PFSK-1 (cell line): ENCODE data around the gene DLL1.

Source experiments
- FOXP2 ChIP-seq: optimal IDR thresholded peaks from 2 replicates; pipeline ENCODE3; 2011; ENCODE audit warnings: borderline replicate concordance, control low read depth, inconsistent platforms; ENCODE audit not compliant: insufficient read depth; ENCODE audit errors: extremely low read length, extremely low read depth
- POLR2AphosphoS5 ChIP-seq: IDR thresholded peaks from 2 replicates; pipeline ENCODE4 v1.6.1; 2012; ENCODE audit warnings: low read depth, mild to moderate bottlenecking, control low read depth, low read length, moderate library complexity
- REST ChIP-seq, 2 experiments: IDR thresholded peaks; 2 replicates each; pipeline versions ENCODE4 v1.6.1 to v1.8.0; 2011 to 2012; ENCODE audit warnings: low read depth in 2 of 2, low read length in 2 of 2, control low read depth in 1 of 2, inconsistent platforms in 1 of 2, mild to moderate bottlenecking in 1 of 2, moderate library complexity in 1 of 2; ENCODE audit not compliant: insufficient read depth in 1 of 2
- SIN3A ChIP-seq: IDR thresholded peaks from 2 replicates; pipeline ENCODE4 v1.6.1; 2012; ENCODE audit warnings: mild to moderate bottlenecking, low read length, moderate library complexity, borderline replicate concordance; ENCODE audit not compliant: insufficient read depth
- TAF1 ChIP-seq: IDR thresholded peaks from 2 replicates; pipeline ENCODE4 v1.6.1; 2012; ENCODE audit warnings: low read length, control low read depth, borderline replicate concordance; ENCODE audit not compliant: insufficient read depth

Gene DLL1

GRCh38 chr6:170255426-170256125 is 35.3 kb downstream of the DLL1 start:
- TF ChIP-seq REST (IDR thresholded peaks at IDR 0.05; ENCODE audit: insufficient read depth in 1 of 2, low read depth in 2 of 2, low read length in 2 of 2) (no peak), FOXP2 (no peak), TAF1 (no peak), POLR2AphosphoS5 (no peak), SIN3A (no peak)

- TF ChIP-seq POLR2AphosphoS5: no peak
- TF ChIP-seq FOXP2: no peak
- no peak for TF ChIP-seq SIN3A
- TF ChIP-seq REST (IDR thresholded peaks at IDR 0.05; ENCODE audit: insufficient read depth in 1 of 2, low read depth in 2 of 2, low read length in 2 of 2): no peak
- no peak for TF ChIP-seq TAF1
These were observed 36.3 kb downstream of the DLL1 start for GRCh38 chr6:170254315-170255213.

GRCh38 chr6:170253910-170254269 is 37.0 kb downstream of the DLL1 start:
- TF ChIP-seq POLR2AphosphoS5 (no peak), SIN3A (no peak), FOXP2 (no peak), TAF1 (no peak), REST (IDR thresholded peaks at IDR 0.05; ENCODE audit: insufficient read depth in 1 of 2, low read depth in 2 of 2, low read length in 2 of 2) (no peak)

- TF ChIP-seq TAF1 (no peak), POLR2AphosphoS5 (no peak), SIN3A (no peak), FOXP2 (no peak), REST (IDR thresholded peaks at IDR 0.05; ENCODE audit: insufficient read depth in 1 of 2, low read depth in 2 of 2, low read length in 2 of 2) (no peak)
These were observed 37.5 kb downstream of the DLL1 start for GRCh38 chr6:170253226-170253909.
